Stimulated activated CD8-positive, alpha-beta memory T cell treated with anti-CD3 and anti-CD28 coated beads, Interleukin-15, amount 100 ng/mL, for 24 hours (primary cell): ENCODE results near the gene YTHDF2.
"Not testable (repeated sequence)": the region's sequence is repeated elsewhere in the genome, so short reads cannot be mapped to it uniquely, and the experiment has no call there.

Source experiments
- DNase-seq: peaks from one replicate; pipeline ENCODE4 v3.0.0-alpha.2; 2020; ENCODE audit warnings: low read depth

The YTHDF2 gene

DNA sequence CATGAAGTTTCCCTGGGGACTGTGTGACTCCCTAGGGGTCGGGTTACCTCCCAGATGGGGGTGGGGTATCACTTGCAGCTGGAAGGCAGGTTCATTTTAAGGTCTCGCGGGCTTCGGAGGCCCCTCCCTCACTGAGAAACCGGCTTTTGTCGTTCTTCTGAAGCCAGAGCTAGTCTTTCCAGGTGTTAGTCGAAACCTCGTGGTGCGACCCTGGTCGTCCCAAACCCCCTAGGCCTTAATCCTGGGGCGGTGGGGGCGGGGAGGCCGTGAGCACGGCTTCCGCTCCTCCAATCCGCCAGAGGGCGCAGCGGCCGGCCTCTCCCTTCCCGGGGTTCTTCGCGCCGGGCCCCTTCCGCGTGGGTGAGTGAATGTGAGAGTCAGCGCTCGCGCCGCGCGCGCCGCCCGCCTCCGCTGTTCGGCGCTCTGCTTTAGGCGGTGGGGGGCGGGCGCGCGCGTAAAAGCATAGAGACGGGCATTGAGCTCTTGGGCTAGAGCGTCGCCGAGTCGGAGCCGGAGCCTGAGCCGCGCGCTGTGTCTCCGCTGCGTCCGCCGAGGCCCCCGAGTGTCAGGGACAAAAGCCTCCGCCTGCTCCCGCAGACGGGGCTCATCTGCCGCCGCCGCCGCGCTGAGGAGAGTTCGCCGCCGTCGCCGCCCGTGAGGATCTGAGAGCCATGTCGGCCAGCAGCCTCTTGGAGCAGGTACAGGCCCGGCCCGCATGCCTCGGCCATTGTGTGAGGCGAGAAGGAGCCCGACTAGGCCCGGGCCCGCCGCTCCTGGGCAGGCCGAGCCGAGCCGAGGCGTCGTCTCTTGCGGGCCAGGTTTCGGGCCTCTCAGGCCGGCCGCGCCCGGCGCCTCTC lies at the start of gene YTHDF2:
TSS of gene YTHDF2 (plus strand) at position 491 of the 857 bp plus-strand sequence. CDS start at position 672, 181 bp downstream.
- DNase-seq, result peak; percentile 96

DNA sequence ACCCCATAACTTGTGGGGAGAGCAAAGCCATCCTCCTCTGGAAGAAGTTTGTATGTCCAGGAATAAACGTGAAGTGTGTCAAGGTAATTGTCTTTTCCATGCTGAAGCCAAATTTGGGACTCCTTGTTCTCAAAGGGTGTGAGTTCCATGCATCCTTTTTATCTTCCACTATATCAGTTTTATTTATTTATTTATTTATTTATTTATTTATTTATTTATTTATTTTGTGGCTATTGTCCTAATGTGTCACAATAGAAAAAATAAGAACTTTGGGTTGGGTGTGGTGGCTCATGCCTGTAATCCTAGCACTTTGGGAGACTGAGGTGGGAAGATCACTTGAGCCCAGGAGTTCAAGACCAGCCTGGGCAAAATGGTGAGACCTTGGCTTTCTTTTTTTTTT lies 45.1 kb upstream of the YTHDF2 start:
- not testable (repeated sequence) for DNase-seq

- DNase-seq, result no peak
Measured at GRCh38 chr1:28703629-28704028, 33.1 kb upstream of the YTHDF2 start.

DNA sequence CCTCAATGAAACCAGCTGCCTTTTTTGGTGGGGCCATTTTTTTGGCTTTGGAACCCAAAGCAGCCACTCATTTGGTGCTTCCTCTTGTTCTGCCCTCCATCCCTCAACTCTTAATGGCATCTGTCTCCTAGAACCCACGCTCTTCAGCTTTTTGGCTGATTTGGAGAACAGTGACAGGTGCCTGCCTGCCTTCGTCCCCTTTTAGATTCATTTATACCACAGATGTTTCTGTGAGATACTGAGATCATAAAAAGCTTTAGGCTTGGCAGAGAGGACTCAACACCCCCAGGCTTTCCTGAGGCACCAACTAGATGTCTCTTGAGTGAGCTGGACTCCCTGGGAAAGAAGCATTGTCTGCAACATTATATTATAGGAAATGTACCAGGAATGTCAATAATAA lies 20.4 kb upstream of the YTHDF2 start:
- no peak for DNase-seq

DNA sequence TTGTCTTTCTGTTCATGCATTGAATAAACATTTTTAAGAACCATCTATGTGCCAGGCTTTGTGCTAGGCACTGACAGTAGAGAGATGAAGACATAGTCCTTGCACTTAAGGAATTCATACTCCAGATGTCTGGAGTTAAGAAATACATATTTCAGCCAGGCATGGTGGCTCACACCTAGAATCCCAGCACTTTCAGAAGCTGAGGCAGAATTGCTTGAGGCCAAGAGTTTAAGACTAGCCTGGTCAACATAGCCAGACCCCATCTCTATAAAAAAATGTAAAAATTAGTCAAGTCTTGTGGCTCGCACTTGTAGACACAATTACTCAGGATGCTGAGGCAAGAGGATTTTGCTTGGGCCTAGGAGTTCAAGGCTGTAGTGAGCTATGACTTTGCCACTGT lies 18.6 kb upstream of the YTHDF2 start:
- no peak for DNase-seq

DNA sequence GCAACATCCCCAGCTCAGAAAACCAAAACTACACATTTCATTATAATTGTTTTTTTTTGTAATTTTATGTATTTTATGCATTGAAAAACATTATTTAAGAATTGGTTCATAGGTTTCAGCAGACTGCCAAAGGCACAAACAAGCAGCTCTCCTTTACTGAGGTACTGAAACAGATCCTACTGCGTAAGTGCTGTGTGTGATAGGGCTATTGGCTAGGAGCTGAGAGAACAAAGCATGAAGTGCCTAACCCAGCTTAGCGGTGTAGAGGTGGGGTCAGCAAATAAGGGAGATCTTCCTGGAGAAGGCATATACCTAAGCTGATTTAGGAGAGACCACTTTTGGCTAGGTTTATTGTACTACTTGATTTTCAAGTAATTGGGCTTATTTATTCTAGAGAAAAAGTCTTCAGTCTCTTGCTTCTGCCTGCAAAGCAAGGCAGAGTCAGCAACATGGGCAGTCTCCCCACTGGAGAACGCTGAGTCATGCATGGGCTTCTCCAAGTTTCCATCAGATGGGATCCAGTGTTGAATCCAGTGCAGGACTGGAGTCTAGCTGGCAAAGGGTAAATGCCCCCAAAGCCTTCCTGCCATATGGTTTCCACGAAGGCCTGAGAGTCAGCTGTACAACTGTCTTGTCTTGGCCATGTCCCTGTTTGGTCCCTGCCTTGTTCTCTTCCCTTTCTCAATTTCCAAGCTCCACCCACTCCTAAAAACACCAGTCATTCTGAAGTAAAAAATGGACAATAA lies 18.0 kb upstream of the YTHDF2 start:
- no peak for DNase-seq

GRCh38 chr1:28719332-28719619 lies 17.5 kb upstream of the YTHDF2 start:
- DNase-seq, result no peak

DNA sequence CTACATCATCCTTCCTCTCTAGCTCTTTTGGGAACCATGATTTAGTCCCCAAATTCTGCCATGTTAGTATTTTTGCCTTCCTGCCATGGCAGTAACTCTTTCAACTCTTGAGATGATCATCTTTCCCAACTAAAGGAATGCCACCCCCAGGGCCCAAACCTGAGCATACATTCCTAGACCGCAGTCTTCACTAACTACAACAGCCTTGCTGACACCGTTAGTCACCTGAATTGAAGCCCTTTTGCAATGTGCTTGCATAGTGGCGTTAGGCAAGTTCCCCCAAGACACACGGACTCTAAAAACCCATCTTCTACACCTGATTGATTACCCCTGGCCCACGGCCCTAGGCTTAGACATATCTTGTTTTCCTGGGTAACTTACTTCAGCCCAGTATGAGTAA lies 16.4 kb upstream of the YTHDF2 start:
- no peak for DNase-seq

DNA sequence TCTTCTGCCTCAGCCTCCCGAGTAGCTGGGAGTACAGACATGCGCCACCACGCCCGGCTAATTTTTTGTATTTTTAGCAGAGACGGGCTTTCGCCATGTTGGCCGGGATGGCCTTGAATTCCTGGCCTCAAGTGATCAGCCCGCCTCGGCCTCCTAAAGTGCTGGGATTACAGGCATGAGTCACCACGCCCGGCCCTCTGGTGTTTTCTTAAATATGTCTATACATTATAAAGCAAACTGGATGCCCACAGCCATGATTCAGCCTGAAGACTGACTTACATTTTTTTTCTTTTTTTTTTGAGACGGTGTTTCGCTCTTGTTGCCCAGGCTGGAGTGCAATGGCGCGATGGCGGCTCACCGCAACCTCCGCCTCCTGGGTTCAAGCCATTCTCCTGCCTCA lies 14.8 kb upstream of the YTHDF2 start:
- not testable (repeated sequence) for DNase-seq

GRCh38 chr1:28725365-28725764 lies 11.4 kb upstream of the YTHDF2 start:
- not testable (repeated sequence) for DNase-seq

- no peak for DNase-seq
Measured at GRCh38 chr1:28735961-28736449, 735 bp upstream of the YTHDF2 start.

- DNase-seq, result peak; percentile 35
Measured at GRCh38 chr1:28737307-28738132, 780 bp downstream of the YTHDF2 start.

- no peak for DNase-seq
Measured at GRCh38 chr1:28740118-28740517, 3.4 kb downstream of the YTHDF2 start.

GRCh38 chr1:28744184-28744583 lies 7.4 kb downstream of the YTHDF2 start:
- no peak for DNase-seq

DNA sequence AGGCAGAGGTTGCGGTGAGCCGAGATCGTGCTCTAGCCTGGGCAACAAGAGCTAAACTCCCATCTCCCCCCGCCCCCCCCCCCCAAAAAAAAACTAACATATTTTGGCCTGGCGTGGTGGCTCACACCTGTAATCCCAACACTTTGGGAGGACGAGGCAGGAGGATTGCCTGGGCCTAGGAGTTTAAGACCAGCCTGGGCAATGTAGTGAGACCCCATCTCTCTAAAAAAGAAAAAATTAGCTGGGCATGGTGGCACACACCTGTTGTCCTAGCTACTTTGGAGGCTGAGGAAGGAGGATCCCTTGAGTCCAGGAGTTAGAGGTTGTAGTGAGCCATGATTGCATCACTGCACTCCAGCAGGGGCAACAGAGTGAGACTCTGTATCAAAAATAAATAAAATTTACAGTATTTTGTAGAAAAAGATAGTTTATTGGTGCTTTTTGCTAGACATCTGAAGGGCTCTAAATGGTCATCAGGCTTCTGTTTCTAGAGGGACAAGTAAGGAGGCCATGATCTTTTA lies 9.0 kb downstream of the YTHDF2 start:
- no peak for DNase-seq

GRCh38 chr1:28750330-28750729 lies 13.6 kb downstream of the YTHDF2 start:
- DNase-seq, result no peak

DNA sequence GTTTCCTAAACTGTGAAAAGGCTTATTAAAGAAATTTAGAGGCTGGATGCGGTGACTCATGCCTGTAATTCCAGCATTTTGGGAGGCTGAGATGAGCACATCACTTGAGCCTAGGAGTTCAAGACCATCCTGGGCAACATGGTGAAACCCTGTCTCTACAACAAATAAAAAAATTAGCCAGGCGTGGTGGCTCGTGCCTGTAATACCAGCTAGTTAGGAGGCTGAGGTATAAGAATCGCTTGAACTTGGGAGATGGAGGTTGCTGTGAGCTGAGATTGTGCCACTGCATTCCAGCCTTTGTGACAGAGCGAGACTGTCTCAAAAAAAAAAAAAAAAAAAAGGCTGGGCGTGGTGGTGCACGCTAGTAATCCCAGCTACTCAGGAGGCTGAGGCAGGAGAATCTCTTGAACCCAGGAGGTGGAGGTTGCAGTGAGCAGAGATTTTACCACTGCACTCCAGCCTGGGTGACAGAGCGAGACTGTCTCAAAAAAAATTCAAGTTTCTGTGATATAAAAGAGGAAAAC lies 14.1 kb downstream of the YTHDF2 start:
- not testable (repeated sequence) for DNase-seq

DNA sequence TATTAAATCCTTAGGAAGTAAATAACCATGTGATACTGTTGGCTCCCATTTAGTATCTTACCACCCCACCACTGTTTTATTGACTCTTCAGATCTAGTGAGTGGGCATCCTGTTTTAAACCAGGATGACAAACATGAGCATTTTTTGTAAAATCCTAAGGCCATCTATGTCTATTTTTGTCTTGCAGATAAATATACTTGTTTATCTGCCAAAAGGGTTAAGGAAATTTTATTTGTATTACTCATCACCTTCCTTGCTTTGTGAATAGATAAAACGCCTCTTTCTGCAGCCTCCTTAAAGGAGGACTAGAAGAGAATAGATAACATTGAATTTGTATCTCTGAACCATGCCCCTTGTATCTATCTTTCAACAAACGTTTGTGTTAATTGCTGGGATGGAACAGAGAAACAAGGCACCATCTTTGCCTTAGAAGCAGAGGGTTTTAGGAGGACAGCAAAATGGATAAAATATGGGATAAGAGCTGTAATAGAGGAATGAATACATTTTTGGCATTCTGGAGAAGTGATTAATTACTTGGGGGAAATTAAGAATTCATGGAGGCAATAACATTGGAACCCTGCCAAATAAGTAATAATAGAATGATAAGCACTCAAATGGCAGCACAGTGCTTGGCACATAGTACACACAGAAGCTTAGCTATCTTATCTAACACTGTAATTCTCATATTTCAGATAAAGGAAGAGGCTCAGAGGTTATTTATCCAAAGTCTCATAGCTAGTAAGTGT lies 14.7 kb downstream of the YTHDF2 start:
- DNase-seq, result no peak

GRCh38 chr1:28755701-28756100 lies 19.0 kb downstream of the YTHDF2 start:
- DNase-seq, result no peak

- DNase-seq, result no peak
Measured at GRCh38 chr1:28756846-28757245, 20.1 kb downstream of the YTHDF2 start.

DNA sequence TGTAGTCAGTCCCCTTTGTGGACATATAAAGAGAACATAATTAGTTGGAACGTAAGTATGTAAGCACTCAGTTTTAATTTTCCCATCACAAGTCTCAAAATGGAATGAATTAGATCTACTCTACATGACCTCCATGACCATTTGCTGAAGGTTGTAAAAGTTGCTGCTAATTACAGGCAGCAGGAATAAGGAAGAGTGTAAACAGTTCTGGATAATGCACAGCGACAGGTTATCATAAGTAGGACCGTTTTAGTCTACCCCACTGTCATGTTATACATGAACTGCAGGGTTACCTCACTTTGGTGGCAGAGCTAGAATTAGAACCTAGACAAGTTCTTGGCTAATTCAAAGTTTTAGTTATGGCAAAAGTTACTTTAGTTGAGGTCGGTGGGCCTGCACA lies 21.7 kb downstream of the YTHDF2 start:
- no peak for DNase-seq
